T-cell (primary cell): ENCODE measurements around the gene TP53I13. TPM values are rescaled to one million over a fixed set of nuclear protein-coding genes. Genes with fewer than 3 reads are reported as not detected.

Source experiments
- ATAC-seq, 4 experiments: fragments of 200-7000 bp in 3 of 4; fragments of 150-1000 bp in 1 of 4; cut with Tn5 transposase; replicated peaks in 1 of 4; 1 replicate in 3 of 4; 2 replicates in 1 of 4; pipeline ENCODE4 v1.10.0; 2021; ENCODE audit warnings: moderate library complexity in 3 of 4, mild to moderate bottlenecking in 2 of 4, moderate number of reproducible peaks in 1 of 4
- CTCF ChIA-PET, 2 donors: fragments of 300-600 bp; sonication (Branson Sonifier 250); formaldehyde crosslinking; loops; one replicate each; lab custom pipeline; 2022; ENCODE audit warnings: antibody characterized with exemption in 2 of 2; lab: Charles Lee
- POLR2A ChIA-PET, 2 donors: fragments of 300-600 bp; sonication (Branson Sonifier 250); formaldehyde crosslinking; loops; one replicate each; lab custom pipeline; 2022; ENCODE audit warnings: antibody characterized with exemption in 2 of 2; lab: Charles Lee
- DNase-seq, 35 experiments: peaks; one replicate each; pipeline versions ENCODE4 v3.0.0 to v3.0.0-alpha.2; 2013 to 2023
- H3K27ac ChIP-seq: one replicate; pipeline ENCODE4 v1.5.1; 2013; ENCODE audit warnings: low read length
- H3K27me3 ChIP-seq, 2 experiments: replicated peaks in 1 of 2; 1 replicate in 1 of 2; 2 replicates in 1 of 2; pipeline versions ENCODE4 v1.6.1 to v1.7.0; 2013; ENCODE audit warnings: low read length in 1 of 2, mixed read lengths in 1 of 2; ENCODE audit not compliant: control insufficient read depth in 2 of 2, insufficient read depth in 2 of 2; ENCODE audit errors: extremely low read depth in 1 of 2
- H3K36me3 ChIP-seq, 2 donors: 1 replicate in 1 of 2; 2 replicates in 1 of 2; pipeline versions ENCODE4 v1.6.1 to v1.7.0; 2013; ENCODE audit warnings: low read length in 1 of 2; ENCODE audit not compliant: control insufficient read depth in 2 of 2, insufficient read depth in 1 of 2; ENCODE audit errors: extremely low read depth in 1 of 2
- H3K4me1 ChIP-seq, 2 experiments: 1 replicate in 1 of 2; 2 replicates in 1 of 2; pipeline versions ENCODE4 v1.6.1 to v1.7.0; 2013; ENCODE audit warnings: low read length in 2 of 2, mixed read lengths in 1 of 2; ENCODE audit not compliant: insufficient read depth in 2 of 2, control insufficient read depth in 1 of 2; ENCODE audit errors: extremely low read depth in 1 of 2
- H3K4me3 ChIP-seq, 2 donors: 1 replicate in 1 of 2; 2 replicates in 1 of 2; pipeline versions ENCODE4 v1.5.1 to v1.7.0; 2013; ENCODE audit warnings: mild to moderate bottlenecking in 2 of 2, low read length in 1 of 2, moderate library complexity in 1 of 2; ENCODE audit not compliant: control insufficient read depth in 1 of 2; ENCODE audit errors: extremely low read depth in 1 of 2
- H3K9me3 ChIP-seq: 2 replicates; pipeline ENCODE4 v1.7.0; 2013
- H3K27ac Mint-ChIP-seq, 2 donors: one replicate each; pipeline ENCODE4 v1.8.0; 2020 to 2021; ENCODE audit warnings: mild to moderate bottlenecking in 2 of 2, mixed read lengths in 2 of 2
- H3K27me3 Mint-ChIP-seq, 2 donors: one replicate each; pipeline ENCODE4 v1.8.0; 2021 to 2022; ENCODE audit warnings: mixed read lengths in 2 of 2
- H3K36me3 Mint-ChIP-seq: one replicate; pipeline ENCODE4 v1.8.0; 2021; ENCODE audit warnings: mixed read lengths
- H3K4me1 Mint-ChIP-seq, 3 donors: one replicate each; pipeline ENCODE4 v1.8.0; 2020 to 2022; ENCODE audit warnings: mixed read lengths in 3 of 3, mild to moderate bottlenecking in 1 of 3
- H3K4me3 Mint-ChIP-seq, 3 donors: one replicate each; pipeline ENCODE4 v1.8.0; 2020 to 2022; ENCODE audit warnings: mild to moderate bottlenecking in 3 of 3, mixed read lengths in 3 of 3, moderate library complexity in 3 of 3
- H3K9me3 Mint-ChIP-seq, 3 donors: one replicate each; pipeline ENCODE4 v1.8.0; 2020 to 2022; ENCODE audit warnings: mixed read lengths in 3 of 3
- WGBS: methylation state at CpG from one replicate; pipeline ENCODE4 v1.1.5; 2013; ENCODE audit warnings: missing lambda C conversion rate; ENCODE audit not compliant: insufficient coverage; 5-methylcytosine and 5-hydroxymethylcytosine counted together
- total RNA-seq, 35 experiments: library from RNA in 6 of 35; stranded (reverse) in 6 of 35; fragments of 120-200 nt in 1 of 35; gene quantifications; one replicate each; pipeline versions ENCODE4 v1.2.1 to v1.2.4 and lab custom pipeline; 2013 to 2026

TP53I13 gene
- total RNA-seq, 5 donors from 2014 or later (not counting 1 experiment from before 2014, with no cell fraction given) = 56.0 to 166 (median 128) TPM

GRCh38 chr17:29618272-29619065, 50.0 kb downstream of the TP53I13 start:
- H3K4me3 ChIP-seq = peak overlapping the region in 1 of 2 donors; percentile 53
- peaks cover 0 to 9% of the 10 kb centered on the region in 2 experiments for H3K27me3 ChIP-seq
- H3K4me1 Mint-ChIP-seq = peaks cover 46 to 56% (median 50%) of the 10 kb centered on the region in 3 donors
- no peaks in the 10 kb centered on the region for H3K9me3 Mint-ChIP-seq
- H3K27me3 Mint-ChIP-seq = no peaks in the 10 kb centered on the region
- POLR2A ChIA-PET = interaction anchor here in 1 of 2 donors (0.6 kb wide), 1 partner anchor 46 kb away, joined by 3 read pairs; no protein-coding TSS in a partner anchor
- peaks cover 30 to 70% of the 10 kb centered on the region in 2 experiments for H3K4me1 ChIP-seq
- H3K9me3 ChIP-seq = no peaks in the 10 kb centered on the region
- peak overlapping the region in 2 of 3 donors; percentile 6 to 89 for H3K4me3 Mint-ChIP-seq
- WGBS = 66% methylated on average over 13 of the region's 22 CpGs
- no peak overlapping the region for H3K27ac ChIP-seq
- H3K36me3 Mint-ChIP-seq = no peaks in the 10 kb centered on the region
- CTCF ChIA-PET = interaction anchor here (0.5 to 6.0 kb wide), 18 partner anchors 9 to 1206 kb away, joined by 3 to 56 read pairs (median 5); partner anchors contain the start of genes ABHD15 (in 1 of the 2), ANKRD13B (in 1 of the 2), CRLF3 (in 1 of the 2) and SSH2 (in 1 of the 2)
- no peak overlapping the region for H3K27ac Mint-ChIP-seq
- no peak for ATAC-seq
- DNase-seq = no peak
- H3K36me3 ChIP-seq = no peaks in the 10 kb centered on the region

DNA sequence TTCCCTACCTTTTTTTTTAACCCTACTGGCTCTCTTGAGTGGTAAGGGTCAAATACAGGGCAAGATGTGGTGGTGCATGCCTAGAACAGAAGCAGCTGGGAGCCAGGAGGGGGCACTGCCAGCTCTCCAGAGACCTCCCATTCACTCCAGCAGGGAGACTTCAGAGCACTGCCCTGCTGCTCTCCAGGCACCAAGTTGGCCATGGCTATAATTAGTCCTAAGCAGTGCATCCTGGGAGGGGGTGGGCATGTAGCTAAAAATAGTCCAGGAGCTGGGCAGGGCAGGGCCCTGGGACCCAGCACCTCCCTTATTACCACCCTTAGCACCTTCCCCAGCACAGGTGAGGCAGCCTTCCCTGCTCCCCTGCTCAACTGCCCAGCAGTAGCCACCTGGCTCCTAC, 50.8 kb downstream of the TP53I13 start:
- CTCF ChIA-PET = interaction anchor here in 1 of 2 donors (0.6 kb wide), 1 partner anchor 49 kb away, joined by 3 read pairs; no protein-coding TSS in a partner anchor
- ATAC-seq (no peak), DNase-seq (no peak)
- no peak overlapping the region for H3K27ac Mint-ChIP-seq
- H3K27me3 Mint-ChIP-seq = no peaks in the 10 kb centered on the region
- H3K4me1 ChIP-seq = peaks cover 22 to 66% of the 10 kb centered on the region in 2 experiments
- H3K9me3 Mint-ChIP-seq = no peaks in the 10 kb centered on the region
- no peaks in the 10 kb centered on the region for H3K9me3 ChIP-seq
- no peaks in the 10 kb centered on the region for H3K36me3 ChIP-seq
- no peaks in the 10 kb centered on the region for H3K36me3 Mint-ChIP-seq
- peaks cover 51 to 57% (median 51%) of the 10 kb centered on the region in 3 donors for H3K4me1 Mint-ChIP-seq
- no peak overlapping the region for H3K4me3 Mint-ChIP-seq
- H3K27ac ChIP-seq = no peak overlapping the region
- POLR2A ChIA-PET = no interaction called here
- peaks cover 0 to 9% of the 10 kb centered on the region in 2 experiments for H3K27me3 ChIP-seq
- H3K4me3 ChIP-seq = no peak overlapping the region

- Mint-ChIP-seq H3K27me3 (no peaks in the 10 kb centered on the region), H3K9me3 (no peaks in the 10 kb centered on the region), H3K4me3 (no peak overlapping the region), H3K4me1 (peaks cover 41 to 57% (median 50%) of the 10 kb centered on the region in 3 donors), H3K27ac (no peak overlapping the region), H3K36me3 (no peaks in the 10 kb centered on the region)
- Histone ChIP-seq H3K27ac (no peak overlapping the region), H3K4me1 (peaks cover 18 to 56% of the 10 kb centered on the region in 2 experiments), H3K9me3 (no peaks in the 10 kb centered on the region), H3K4me3 (no peak overlapping the region), H3K36me3 (no peaks in the 10 kb centered on the region), H3K27me3 (peaks cover 0 to 9% of the 10 kb centered on the region in 2 experiments)
- DNase-seq (no peak), ATAC-seq (no peak)
- WGBS = 90% methylated on average over 2 of the region's 4 CpGs
- ChIA-PET CTCF (interaction anchor here in 1 of 2 donors (0.8 kb wide), 1 partner anchor 32 kb away, joined by 4 read pairs; no protein-coding TSS in a partner anchor), POLR2A (no interaction called here)
Measured at GRCh38 chr17:29620271-29620670, 51.8 kb downstream of the TP53I13 start.

DNA sequence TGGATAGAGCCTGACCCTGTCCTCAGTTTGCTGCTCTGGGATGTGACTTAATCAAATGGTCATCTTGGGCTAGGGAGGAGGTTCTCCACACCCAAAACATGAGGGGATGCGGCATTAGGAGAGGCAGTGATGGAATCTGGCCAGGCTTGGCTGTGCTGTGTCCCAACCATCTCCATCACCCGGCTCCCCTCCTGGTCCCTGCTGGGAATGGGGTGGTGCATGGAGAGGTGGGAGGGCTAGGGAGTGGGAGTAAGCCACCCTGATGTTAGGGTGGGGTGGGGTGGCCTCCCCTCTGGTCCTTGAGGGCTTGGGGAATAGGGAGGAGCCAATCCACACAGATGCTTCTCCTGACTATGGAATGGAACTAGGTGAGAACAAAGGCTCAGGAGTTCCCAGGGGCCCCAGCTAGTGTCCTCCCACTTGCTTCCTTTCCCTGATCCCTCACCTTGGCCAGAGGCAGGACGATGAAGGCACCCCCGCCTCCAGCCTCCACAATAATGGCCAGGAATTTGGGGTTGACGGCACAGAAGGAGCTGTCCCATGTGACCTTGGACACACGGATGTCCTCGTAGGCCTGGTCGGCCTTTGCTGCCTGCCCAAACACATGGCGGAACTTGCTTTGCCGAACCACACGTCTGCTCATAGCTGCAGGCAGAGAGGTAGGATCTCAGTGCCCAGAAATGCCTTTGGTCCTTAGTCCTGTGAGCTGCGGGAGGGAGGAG, 52.4 kb downstream of the TP53I13 start:
- peak overlapping the region; percentile 50 to 75 (median 55) for H3K4me3 Mint-ChIP-seq
- H3K4me1 Mint-ChIP-seq = peaks cover 39 to 60% (median 52%) of the 10 kb centered on the region in 3 donors
- over 99% methylated on average over 10 of the region's 12 CpGs for WGBS
- H3K27me3 Mint-ChIP-seq = no peaks in the 10 kb centered on the region
- H3K9me3 Mint-ChIP-seq = no peaks in the 10 kb centered on the region
- H3K4me1 ChIP-seq = peaks cover 15 to 51% of the 10 kb centered on the region in 2 experiments
- ATAC-seq = no peak
- no peaks in the 10 kb centered on the region for H3K36me3 ChIP-seq
- H3K27ac ChIP-seq = no peak overlapping the region
- DNase-seq = no peak
- H3K27me3 ChIP-seq = peaks cover 0 to 9% of the 10 kb centered on the region in 2 experiments
- H3K9me3 ChIP-seq = no peaks in the 10 kb centered on the region
- H3K36me3 Mint-ChIP-seq = no peaks in the 10 kb centered on the region
- POLR2A ChIA-PET = no interaction called here
- H3K4me3 ChIP-seq = no peak overlapping the region
- CTCF ChIA-PET = interaction anchor here in 1 of 2 donors (0.8 kb wide), 1 partner anchor 33 kb away, joined by 4 read pairs; no protein-coding TSS in a partner anchor
- H3K27ac Mint-ChIP-seq = no peak overlapping the region

DNA sequence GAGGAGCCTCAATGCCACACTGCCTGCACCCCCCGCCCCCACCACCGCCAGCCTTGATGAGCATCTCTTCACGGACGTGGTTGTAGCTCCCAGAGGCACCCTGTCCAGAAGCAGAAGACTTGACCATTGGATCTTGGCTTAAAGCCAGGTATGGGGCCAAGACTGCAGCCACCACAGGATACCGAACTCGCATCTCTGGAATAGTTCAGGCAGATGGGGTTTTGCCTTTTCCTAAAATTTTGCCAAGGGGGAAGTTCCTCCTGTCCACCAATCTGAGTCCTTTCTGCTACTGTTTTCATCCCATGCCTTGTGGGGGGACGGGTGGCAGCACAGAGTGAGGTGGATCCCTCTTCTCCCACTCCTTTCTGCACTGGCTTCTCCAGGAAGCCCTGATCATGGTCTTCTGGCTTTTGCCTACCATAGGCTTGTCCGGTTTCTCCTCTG, 53.3 kb downstream of the TP53I13 start:
- peak overlapping the region in 1 of 2 donors; percentile 11 for H3K27ac Mint-ChIP-seq
- DNase-seq (no peak), ATAC-seq (no peak)
- Histone ChIP-seq H3K4me1 (peaks cover 7 to 42% of the 10 kb centered on the region in 2 experiments), H3K36me3 (peaks cover 0 to 6% of the 10 kb centered on the region in 2 donors), H3K4me3 (peak overlapping the region in 1 of 2 donors; percentile 68), H3K27me3 (peaks cover 0 to 4% of the 10 kb centered on the region in 2 experiments), H3K9me3 (no peaks in the 10 kb centered on the region), H3K27ac (no peak overlapping the region)
- POLR2A ChIA-PET = interaction anchor here in 1 of 2 donors (0.6 kb wide), 1 partner anchor 343 kb away, joined by 4 read pairs; no protein-coding TSS in a partner anchor
- H3K4me3 Mint-ChIP-seq = peak overlapping the region; percentile 55 to 75 (median 74)
- H3K9me3 Mint-ChIP-seq = no peaks in the 10 kb centered on the region
- 87% methylated on average over 5 of the region's 8 CpGs for WGBS
- no peaks in the 10 kb centered on the region for H3K27me3 Mint-ChIP-seq
- CTCF ChIA-PET = no interaction called here
- H3K4me1 Mint-ChIP-seq = peaks cover 31 to 56% (median 47%) of the 10 kb centered on the region in 3 donors
- no peaks in the 10 kb centered on the region for H3K36me3 Mint-ChIP-seq
